Activated T-cell treated with anti-CD3 and anti-CD28 coated beads for 1 hour (primary cell): ENCODE data around the gene C12orf60.

Experiments
- DNase-seq: peaks from one replicate; pipeline ENCODE4 v3.0.0-alpha.2; 2020; ENCODE audit warnings: low read depth

The C12orf60 gene

GRCh38 chr12:14776236-14776961, 27.1 kb upstream of the C12orf60 start:
- DNase-seq = no peak

GRCh38 chr12:14777271-14777670, 26.2 kb upstream of the C12orf60 start:
- DNase-seq = no peak

GRCh38 chr12:14779834-14780233, 23.6 kb upstream of the C12orf60 start:
- DNase-seq = no peak

GRCh38 chr12:14780859-14781258, 22.6 kb upstream of the C12orf60 start:
- no peak for DNase-seq

GRCh38 chr12:14781563-14781962, 21.9 kb upstream of the C12orf60 start:
- no peak for DNase-seq

- no peak for DNase-seq
These were observed 20.7 kb upstream of the C12orf60 start for GRCh38 chr12:14782756-14783155.

- no peak for DNase-seq
These were observed 19.0 kb upstream of the C12orf60 start for GRCh38 chr12:14784471-14784870.

GRCh38 chr12:14785568-14785967, 17.9 kb upstream of the C12orf60 start:
- DNase-seq = no peak

- no peak for DNase-seq
These were observed 8.4 kb upstream of the C12orf60 start for GRCh38 chr12:14795028-14795448.

GRCh38 chr12:14802247-14802646, 1.2 kb upstream of the C12orf60 start:
- DNase-seq = no peak

- no peak for DNase-seq
These were observed 804 bp upstream of the C12orf60 start for GRCh38 chr12:14802721-14803010.

GRCh38 chr12:14803830-14804160, 325 bp downstream of the C12orf60 start:
- no peak for DNase-seq

GRCh38 chr12:14810167-14810952, 6.9 kb downstream of the C12orf60 start:
- no peak for DNase-seq

GRCh38 chr12:14810953-14811483, 7.5 kb downstream of the C12orf60 start:
- DNase-seq = no peak

GRCh38 chr12:14811486-14811885, 8.0 kb downstream of the C12orf60 start:
- no peak for DNase-seq

GRCh38 chr12:14814014-14814413, 10.5 kb downstream of the C12orf60 start, which contains the start of gene SMCO3:
Gene SMCO3, minus strand, starts transcription at chr12:14814182. Its CDS starts 7,502 bp downstream, at chr12:14806680.
- no peak for DNase-seq

- no peak for DNase-seq
These were observed 20.7 kb downstream of the C12orf60 start for GRCh38 chr12:14824012-14824634.

- no peak for DNase-seq
These were observed 21.8 kb downstream of the C12orf60 start for GRCh38 chr12:14825256-14825655.

- no peak for DNase-seq
These were observed 23.0 kb downstream of the C12orf60 start for GRCh38 chr12:14826491-14826890.

GRCh38 chr12:14827043-14827442, 23.6 kb downstream of the C12orf60 start:
- DNase-seq = no peak

GRCh38 chr12:14828892-14829291, 25.4 kb downstream of the C12orf60 start:
- no peak for DNase-seq

GRCh38 chr12:14833336-14833735, 29.9 kb downstream of the C12orf60 start:
- no peak for DNase-seq

GRCh38 chr12:14833952-14834351, 30.5 kb downstream of the C12orf60 start:
- DNase-seq = no peak
